Measurements from ENCODE around the gene GGCX. TPM values are rescaled to one million over a fixed set of nuclear protein-coding genes. Genes with fewer than 3 reads are reported as not detected.

GGCX gene
- total and polyA plus RNA-seq, 9 of the 15 experiments (the other 6 are each of a cell fraction or from before 2014, with no cell fraction given): 14.4 to 47.1 (median 28.1) TPM

DNA sequence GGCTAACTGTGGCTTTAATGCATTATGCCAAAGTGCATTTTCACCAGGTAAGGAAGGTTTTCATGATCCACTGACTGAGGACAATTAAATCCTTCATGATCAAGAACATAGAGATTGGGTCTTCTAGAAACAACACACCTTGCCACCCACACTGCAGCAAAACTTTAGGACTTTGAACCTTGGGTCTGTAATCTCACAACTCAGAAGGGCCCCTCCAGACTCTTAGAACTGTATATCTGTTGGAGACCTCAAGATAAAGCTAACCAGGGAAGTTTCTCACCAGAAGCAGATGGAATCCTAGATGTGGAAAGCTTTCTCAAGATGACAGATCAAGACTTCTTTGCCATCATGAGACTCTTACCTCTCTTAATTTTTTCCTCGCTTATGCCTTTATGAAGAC is 64.9 kb downstream of the GGCX start:
- POLR2A ChIA-PET: interaction anchor here (0.6 to 3.1 kb wide), 9 partner anchors 10 to 106 kb away, joined by 3 to 16 read pairs (median 3); partner anchors contain the start of gene MAT2A
- Histone ChIP-seq H3K4me1 (replicated peaks in 1 of 2; ENCODE audit: control insufficient read depth in 2 of 2, insufficient read depth in 2 of 2, low read length in 2 of 2) (peaks cover 15 to 49% of the 10 kb centered on the region in 2 experiments), H3K27me3 (ENCODE audit: control insufficient read depth in 2 of 2, insufficient read depth in 2 of 2, low read length in 2 of 2) (no peaks in the 10 kb centered on the region), H3K9me1 (ENCODE audit: control insufficient read depth, insufficient read depth, low read length) (no peaks in the 10 kb centered on the region), H3K4me2 (ENCODE audit: insufficient read depth, low read length) (peak overlapping the region; percentile 70), H3K9me3 (replicated peaks; ENCODE audit: control insufficient read depth, insufficient read depth, low read depth, low read length) (no peaks in the 10 kb centered on the region), H3K4me3 (no peak overlapping the region), H2AFZ (ENCODE audit: low read depth, low read length) (peak overlapping the region; percentile 48), H3K9ac (ENCODE audit: insufficient read depth in 1 of 2, low read depth in 2 of 2, low read length in 2 of 2) (peak overlapping the region in 1 of 2 experiments; percentile 23; a peak in 1 of 4 replicates), H3K79me2 (ENCODE audit: control insufficient read depth, insufficient read depth, low read length) (peaks cover 25% of the 10 kb centered on the region), H3K27ac (ENCODE audit: extremely low read depth, low read depth, low read length) (peak overlapping the region; percentile 60), H3K36me3 (ENCODE audit: control insufficient read depth, insufficient read depth, low read length) (no peaks in the 10 kb centered on the region; the same call in 1 of the 3 replicates), H4K20me1 (replicated peaks; ENCODE audit: control insufficient read depth, insufficient read depth, low read length) (no peaks in the 10 kb centered on the region)
- CTCF ChIA-PET (ENCODE audit: low intra/inter-chr PET ratio): no interaction called here
- intact Hi-C loops (cut with micrococcal nuclease) (loop anchor here (5.0 kb wide), 1 partner anchor 59 kb away; no protein-coding TSS in a partner anchor), in situ Hi-C loops (cut with MboI) (no loop called here)
- DNase-seq (ENCODE audit: extremely low read depth in 1 of 4, low spot score in 3 of 4): peak in 1 of 4 experiments; percentile 61
- BruUV-seq (replicated peaks): no TSS peak
- peak; percentile 46 for FAIRE-seq
- peak; percentile 11 for ATAC-seq
- TF ChIP-seq CBFA2T3 (IDR thresholded peaks at IDR 0.05): peak; percentile 76
- peak; percentile 49; the same call in 1 of the 2 replicates for TF ChIP-seq NCOR1 (IDR thresholded peaks at IDR 0.05)
- TF ChIP-seq TAF1 (IDR thresholded peaks at IDR 0.05; ENCODE audit: control insufficient read depth, extremely low read depth, insufficient read depth, low read length, severe bottlenecking): no peak
- 0 out of 2 replicates have a peak, but pooled peaks have one; percentile 8 for TF ChIP-seq ZFPM2 (CRISPR knock-in tag; IDR thresholded peaks at IDR 0.05)
- peak; percentile 51; the same call in 1 of the 2 replicates for TF ChIP-seq EP300 (IDR thresholded peaks at IDR 0.05; ENCODE audit: low read length)
- peak; percentile 53; the same call in 1 of the 2 replicates for TF ChIP-seq TAL1 (IDR thresholded peaks at IDR 0.05)
- peak; percentile 60 for TF ChIP-seq CBFA2T2 (conservative IDR thresholded peaks at IDR 0.05)
- TF ChIP-seq MTA2 (IDR thresholded peaks at IDR 0.05; ENCODE audit: low read depth): 0 out of 2 replicates have a peak, but pooled peaks have one; percentile 6
- TF ChIP-seq SMARCB1 (IDR thresholded peaks at IDR 0.05; ENCODE audit: insufficient read length, low read depth): no peak
- 0 out of 4 replicates have a peak, but pooled peaks of 1 of the 2 experiments have one; percentile 11 for TF ChIP-seq RCOR1 (IDR thresholded peaks at IDR 0.05; ENCODE audit: borderline replicate concordance in 1 of 2, low read depth in 2 of 2, low read length in 2 of 2)
- TF ChIP-seq TEAD4 (IDR thresholded peaks at IDR 0.05; ENCODE audit: low read length): peak; percentile 54
- TF ChIP-seq TEAD4 (CRISPR knock-in tag; IDR thresholded peaks at IDR 0.05; ENCODE audit: borderline replicate concordance): no peak
- TF ChIP-seq NCOA6 (IDR thresholded peaks at IDR 0.05): no peak
- TF ChIP-seq ZNF764 (CRISPR knock-in tag; IDR thresholded peaks at IDR 0.05; ENCODE audit: low read depth): no peak
- TF ChIP-seq POU5F1 (IDR thresholded peaks at IDR 0.05; ENCODE audit: borderline replicate concordance, low read depth, low read length, partially characterized antibody): no peak
- peak; percentile 43; the same call in 1 of the 2 replicates for TF ChIP-seq ARID1B (IDR thresholded peaks at IDR 0.05)
- no peak for TF ChIP-seq TARDBP (IDR thresholded peaks at IDR 0.05)
- peak; percentile 35; the same call in 1 of the 2 replicates for TF ChIP-seq TCF3 (CRISPR knock-in tag; IDR thresholded peaks at IDR 0.05)
- peak; percentile 49; the same call in 1 of the 2 replicates for TF ChIP-seq DPF2 (IDR thresholded peaks at IDR 0.05)
- 15% methylated on average over 1 of the region's 1 CpG for WGBS (ENCODE audit: insufficient coverage, low coverage, missing lambda C conversion rate)

Measured in K562 (cell line).